A673 (cell line): ENCODE data around the gene UNC5A.

Experiments used
- CTCF ChIP-seq: fragments of 300-800, 200-600 bp; sonication (generic); conservative IDR thresholded peaks from 2 replicates; pipeline ENCODE4 v1.5.1; 2017; ENCODE audit warnings: low read depth, mild to moderate bottlenecking, antibody characterized with exemption, low read length, moderate library complexity, mixed read lengths
- EZH2 ChIP-seq: fragments of 200-600 bp; sonication (generic); IDR thresholded peaks from 2 replicates; pipeline ENCODE4 v1.6.1; 2017; ENCODE audit warnings: borderline replicate concordance, low read depth, mild to moderate bottlenecking, mixed read lengths, antibody characterized with exemption, low read length; ENCODE audit not compliant: poor library complexity, severe bottlenecking

DNA sequence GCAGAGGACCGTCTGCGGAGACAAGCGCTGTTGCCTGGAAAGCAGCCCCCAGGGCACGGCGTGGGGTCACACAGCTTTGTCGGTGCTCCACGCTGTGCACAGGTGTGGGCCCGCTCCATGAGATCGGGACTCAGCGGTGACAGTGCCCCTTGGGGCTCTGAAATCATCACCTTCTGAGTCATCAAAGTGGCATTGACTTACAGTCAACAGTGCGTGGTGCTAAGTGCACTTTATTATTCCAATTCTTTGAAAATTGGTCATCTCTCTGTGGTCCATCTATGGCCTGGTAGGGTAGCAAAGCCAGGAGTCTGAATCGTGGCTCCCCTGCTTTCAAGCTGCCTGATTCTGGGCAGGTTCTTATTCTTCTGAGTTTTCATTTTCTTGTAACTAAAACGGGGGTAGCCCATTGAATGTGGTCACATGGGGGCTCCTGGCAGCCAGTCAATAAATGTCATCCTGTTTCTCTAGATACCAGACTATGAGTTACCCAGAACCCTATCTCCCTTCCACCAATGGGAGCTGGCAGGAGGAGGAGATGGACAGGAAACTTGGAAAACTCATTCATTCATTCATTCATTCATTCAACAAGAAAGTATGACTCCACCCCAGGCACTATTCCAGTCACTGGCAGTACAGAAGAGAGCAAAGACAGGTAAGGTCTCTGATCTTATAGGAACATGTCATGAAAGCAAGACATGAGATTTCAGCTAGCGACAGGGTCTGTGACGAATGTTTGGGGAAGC, 20.3 kb upstream of the UNC5A start:
- TF ChIP-seq CTCF (no peak), EZH2 (no peak)
